Measurements from ENCODE around the gene GRID1. TPM values are rescaled to one million over a fixed set of nuclear protein-coding genes. Genes with fewer than 3 reads are reported as not detected.

The GRID1 gene
- total RNA-seq, 1 experiment from 2014 or later, result 0.37 TPM

DNA sequence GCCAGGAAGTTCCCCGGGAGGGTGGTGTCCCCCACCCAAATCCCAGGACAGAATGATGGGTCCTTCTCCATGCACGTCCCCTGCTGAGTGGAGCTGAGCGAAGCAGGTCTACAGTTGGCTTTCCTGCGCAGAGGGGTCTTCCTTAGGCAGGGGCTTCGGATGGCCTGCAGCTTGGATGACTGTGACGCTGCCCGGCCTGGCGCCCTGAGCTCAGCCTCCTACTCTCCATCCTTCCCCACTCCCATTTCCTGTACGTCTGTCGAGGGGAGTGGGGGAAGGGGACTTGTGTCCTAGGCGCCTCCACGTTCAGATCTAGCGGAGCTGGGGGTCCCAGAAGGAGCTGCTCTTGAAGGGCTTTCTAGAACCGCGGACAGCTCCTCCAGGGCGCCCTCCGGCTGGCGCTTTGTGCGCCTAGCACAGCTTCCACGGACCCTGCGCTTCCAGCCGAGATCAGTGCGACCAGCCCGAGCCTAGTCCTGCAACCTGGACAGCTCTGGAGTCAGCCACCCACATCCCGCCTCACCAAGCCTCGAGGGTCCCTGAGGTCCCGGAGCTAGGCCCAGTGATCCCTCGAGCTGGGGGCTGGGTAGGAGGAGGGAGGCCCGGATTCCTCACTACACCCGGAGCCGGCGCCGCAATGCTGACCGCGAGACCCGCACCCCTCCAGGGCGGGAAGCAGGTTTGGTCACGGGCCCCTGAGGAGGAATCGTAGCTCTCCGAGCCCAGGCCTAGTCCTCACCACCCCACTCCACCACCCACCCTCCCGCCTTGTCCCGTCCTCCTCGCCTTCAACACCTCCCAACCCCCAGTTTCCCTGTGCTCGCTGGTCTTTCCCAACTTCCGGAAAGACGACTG, 1.9 kb downstream of the GRID1 start:
- ChIA-PET CTCF (interaction anchor here (0.6 to 7.9 kb wide), 13 partner anchors 14 to 369 kb away, joined by 3 to 98 read pairs (median 3); no protein-coding TSS in a partner anchor), POLR2A (interaction anchor here (0.7 to 1.6 kb wide), 2 partner anchors 25 to 102 kb away, joined by 3 to 5 read pairs; no protein-coding TSS in a partner anchor)
- Mint-ChIP-seq H3K4me1 (peaks cover 18% of the 10 kb centered on the region), H3K4me3 (peak overlapping the region; percentile 59), H3K9me3 (no peaks in the 10 kb centered on the region), H3K27me3 (ENCODE audit: low read depth) (peaks cover 86% of the 10 kb centered on the region), H3K27ac (no peak overlapping the region), H3K36me3 (no peaks in the 10 kb centered on the region)
- peak; percentile 71 for DNase-seq (ENCODE audit: low spot score)
- ATAC-seq, result peak; percentile 27
- TF ChIP-seq CBFB (CRISPR knock-in tag; IDR thresholded peaks at IDR 0.05; ENCODE audit: low read depth), result no peak
- TF ChIP-seq ZNF219 (CRISPR knock-in tag; IDR thresholded peaks at IDR 0.05; ENCODE audit: borderline replicate concordance), result no peak
- TF ChIP-seq TEAD1 (CRISPR knock-in tag; IDR thresholded peaks at IDR 0.05), result no peak
- TF ChIP-seq, protein P1, sequence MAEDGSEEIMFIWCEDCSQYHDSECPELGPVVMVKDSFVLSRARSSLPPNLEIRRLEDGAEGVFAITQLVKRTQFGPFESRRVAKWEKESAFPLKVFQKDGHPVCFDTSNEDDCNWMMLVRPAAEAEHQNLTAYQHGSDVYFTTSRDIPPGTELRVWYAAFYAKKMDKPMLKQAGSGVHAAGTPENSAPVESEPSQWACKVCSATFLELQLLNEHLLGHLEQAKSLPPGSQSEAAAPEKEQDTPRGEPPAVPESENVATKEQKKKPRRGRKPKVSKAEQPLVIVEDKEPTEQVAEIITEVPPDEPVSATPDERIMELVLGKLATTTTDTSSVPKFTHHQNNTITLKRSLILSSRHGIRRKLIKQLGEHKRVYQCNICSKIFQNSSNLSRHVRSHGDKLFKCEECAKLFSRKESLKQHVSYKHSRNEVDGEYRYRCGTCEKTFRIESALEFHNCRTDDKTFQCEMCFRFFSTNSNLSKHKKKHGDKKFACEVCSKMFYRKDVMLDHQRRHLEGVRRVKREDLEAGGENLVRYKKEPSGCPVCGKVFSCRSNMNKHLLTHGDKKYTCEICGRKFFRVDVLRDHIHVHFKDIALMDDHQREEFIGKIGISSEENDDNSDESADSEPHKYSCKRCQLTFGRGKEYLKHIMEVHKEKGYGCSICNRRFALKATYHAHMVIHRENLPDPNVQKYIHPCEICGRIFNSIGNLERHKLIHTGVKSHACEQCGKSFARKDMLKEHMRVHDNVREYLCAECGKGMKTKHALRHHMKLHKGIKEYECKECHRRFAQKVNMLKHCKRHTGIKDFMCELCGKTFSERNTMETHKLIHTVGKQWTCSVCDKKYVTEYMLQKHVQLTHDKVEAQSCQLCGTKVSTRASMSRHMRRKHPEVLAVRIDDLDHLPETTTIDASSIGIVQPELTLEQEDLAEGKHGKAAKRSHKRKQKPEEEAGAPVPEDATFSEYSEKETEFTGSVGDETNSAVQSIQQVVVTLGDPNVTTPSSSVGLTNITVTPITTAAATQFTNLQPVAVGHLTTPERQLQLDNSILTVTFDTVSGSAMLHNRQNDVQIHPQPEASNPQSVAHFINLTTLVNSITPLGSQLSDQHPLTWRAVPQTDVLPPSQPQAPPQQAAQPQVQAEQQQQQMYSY (CRISPR knock-in tag; IDR thresholded peaks at IDR 0.05), result no peak
- TF ChIP-seq, protein P2, sequence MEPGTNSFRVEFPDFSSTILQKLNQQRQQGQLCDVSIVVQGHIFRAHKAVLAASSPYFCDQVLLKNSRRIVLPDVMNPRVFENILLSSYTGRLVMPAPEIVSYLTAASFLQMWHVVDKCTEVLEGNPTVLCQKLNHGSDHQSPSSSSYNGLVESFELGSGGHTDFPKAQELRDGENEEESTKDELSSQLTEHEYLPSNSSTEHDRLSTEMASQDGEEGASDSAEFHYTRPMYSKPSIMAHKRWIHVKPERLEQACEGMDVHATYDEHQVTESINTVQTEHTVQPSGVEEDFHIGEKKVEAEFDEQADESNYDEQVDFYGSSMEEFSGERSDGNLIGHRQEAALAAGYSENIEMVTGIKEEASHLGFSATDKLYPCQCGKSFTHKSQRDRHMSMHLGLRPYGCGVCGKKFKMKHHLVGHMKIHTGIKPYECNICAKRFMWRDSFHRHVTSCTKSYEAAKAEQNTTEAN (CRISPR knock-in tag; IDR thresholded peaks at IDR 0.05), result 0 out of 2 replicates have a peak, but pooled peaks have one; percentile 13
- TF ChIP-seq ZNF121 (CRISPR knock-in tag; IDR thresholded peaks at IDR 0.05), result no peak
- TF ChIP-seq PRRX2 (CRISPR knock-in tag; IDR thresholded peaks at IDR 0.05), result no peak
- 0 out of 2 replicates have a peak, but pooled peaks have one; percentile 59 for TF ChIP-seq ATF1 (CRISPR knock-in tag; IDR thresholded peaks at IDR 0.05)
- no peak for TF ChIP-seq ZNF423 (CRISPR knock-in tag; IDR thresholded peaks at IDR 0.05)
- TF ChIP-seq CREB1 (CRISPR knock-in tag; IDR thresholded peaks at IDR 0.05), result no peak
- TF ChIP-seq GABPB1 (CRISPR knock-in tag; IDR thresholded peaks at IDR 0.05), result no peak
- TF ChIP-seq FOXK1 (CRISPR knock-in tag; IDR thresholded peaks at IDR 0.05), result no peak
- peak; percentile 38; the same call in 1 of the 2 replicates for TF ChIP-seq FOXP1 (CRISPR knock-in tag; IDR thresholded peaks at IDR 0.05; ENCODE audit: borderline replicate concordance)

DNA sequence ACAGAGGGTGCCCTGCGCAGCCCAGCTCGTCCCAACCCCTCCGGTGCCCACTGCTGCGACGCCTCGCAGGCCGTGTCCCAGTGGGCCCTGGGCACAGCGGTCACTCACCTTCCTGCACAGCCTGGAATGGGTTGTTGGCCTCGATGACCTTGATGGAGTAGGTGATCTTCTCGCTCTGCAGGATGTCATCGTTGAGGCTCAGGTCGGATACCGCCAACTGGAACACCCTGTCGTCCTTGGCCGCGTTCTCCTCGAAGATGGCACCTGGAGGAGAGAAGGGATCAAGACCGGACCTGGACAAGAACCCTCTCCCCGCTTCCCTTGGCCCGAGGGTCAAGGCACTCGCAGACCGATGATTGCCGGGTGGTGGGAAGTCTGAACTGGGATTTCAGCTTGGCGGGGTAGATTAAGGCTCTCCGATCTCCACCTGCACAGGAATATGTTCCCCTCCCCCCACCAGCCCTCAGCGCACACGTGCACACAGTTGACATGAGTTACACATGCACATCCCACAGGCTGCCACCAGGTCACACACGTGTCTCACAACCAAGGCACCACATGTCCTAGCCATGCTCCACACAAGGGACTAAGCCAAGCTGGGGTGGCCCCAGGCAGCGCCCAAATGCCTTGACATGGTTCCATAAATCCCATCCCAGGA, 2.6 kb downstream of the GRID1 start:
- CTCF ChIA-PET, result interaction anchor here (0.6 to 7.9 kb wide), 16 partner anchors 14 to 596 kb away, joined by 3 to 98 read pairs (median 4); no protein-coding TSS in a partner anchor
- H3K27me3 Mint-ChIP-seq (ENCODE audit: low read depth), result peaks cover 78% of the 10 kb centered on the region

More for the DNA sequence above, 2.6 kb downstream of the GRID1 start:
- 0 out of 2 replicates have a peak, but pooled peaks have one; percentile 20 for TF ChIP-seq FOXK1 (CRISPR knock-in tag; IDR thresholded peaks at IDR 0.05)
- TF ChIP-seq, protein P3, sequence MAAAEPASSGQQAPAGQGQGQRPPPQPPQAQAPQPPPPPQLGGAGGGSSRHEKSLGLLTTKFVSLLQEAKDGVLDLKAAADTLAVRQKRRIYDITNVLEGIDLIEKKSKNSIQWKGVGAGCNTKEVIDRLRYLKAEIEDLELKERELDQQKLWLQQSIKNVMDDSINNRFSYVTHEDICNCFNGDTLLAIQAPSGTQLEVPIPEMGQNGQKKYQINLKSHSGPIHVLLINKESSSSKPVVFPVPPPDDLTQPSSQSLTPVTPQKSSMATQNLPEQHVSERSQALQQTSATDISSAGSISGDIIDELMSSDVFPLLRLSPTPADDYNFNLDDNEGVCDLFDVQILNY (CRISPR knock-in tag; IDR thresholded peaks at IDR 0.05), result peak; percentile 50; the same call in 1 of the 2 replicates
- TF ChIP-seq ZNF263 (CRISPR knock-in tag; IDR thresholded peaks at IDR 0.05; ENCODE audit: low read depth), result no peak
- no peak for TF ChIP-seq GABPB1 (CRISPR knock-in tag; IDR thresholded peaks at IDR 0.05)
- TF ChIP-seq, protein P4, sequence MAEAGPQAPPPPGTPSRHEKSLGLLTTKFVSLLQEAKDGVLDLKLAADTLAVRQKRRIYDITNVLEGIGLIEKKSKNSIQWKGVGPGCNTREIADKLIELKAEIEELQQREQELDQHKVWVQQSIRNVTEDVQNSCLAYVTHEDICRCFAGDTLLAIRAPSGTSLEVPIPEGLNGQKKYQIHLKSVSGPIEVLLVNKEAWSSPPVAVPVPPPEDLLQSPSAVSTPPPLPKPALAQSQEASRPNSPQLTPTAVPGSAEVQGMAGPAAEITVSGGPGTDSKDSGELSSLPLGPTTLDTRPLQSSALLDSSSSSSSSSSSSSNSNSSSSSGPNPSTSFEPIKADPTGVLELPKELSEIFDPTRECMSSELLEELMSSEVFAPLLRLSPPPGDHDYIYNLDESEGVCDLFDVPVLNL (CRISPR knock-in tag; IDR thresholded peaks at IDR 0.05; ENCODE audit: borderline replicate concordance, low read depth), result no peak
- TF ChIP-seq TEAD4 (CRISPR knock-in tag; IDR thresholded peaks at IDR 0.05), result no peak
- TF ChIP-seq RORB (CRISPR knock-in tag; IDR thresholded peaks at IDR 0.05), result no peak
- Mint-ChIP-seq H3K9me3 (no peaks in the 10 kb centered on the region), H3K27ac (no peak overlapping the region), H3K4me1 (peaks cover 18% of the 10 kb centered on the region), H3K4me3 (peak overlapping the region; percentile 59), H3K36me3 (no peaks in the 10 kb centered on the region)
- ATAC-seq (no peak), DNase-seq (ENCODE audit: low spot score) (peak; percentile 15)
- POLR2A ChIA-PET, result interaction anchor here (0.7 to 1.6 kb wide), 2 partner anchors 25 to 101 kb away, joined by 3 to 5 read pairs; no protein-coding TSS in a partner anchor

Measured in WTC11 (cell line).